ENCODE measurements around the gene C2orf69.

C2orf69 gene

DNA sequence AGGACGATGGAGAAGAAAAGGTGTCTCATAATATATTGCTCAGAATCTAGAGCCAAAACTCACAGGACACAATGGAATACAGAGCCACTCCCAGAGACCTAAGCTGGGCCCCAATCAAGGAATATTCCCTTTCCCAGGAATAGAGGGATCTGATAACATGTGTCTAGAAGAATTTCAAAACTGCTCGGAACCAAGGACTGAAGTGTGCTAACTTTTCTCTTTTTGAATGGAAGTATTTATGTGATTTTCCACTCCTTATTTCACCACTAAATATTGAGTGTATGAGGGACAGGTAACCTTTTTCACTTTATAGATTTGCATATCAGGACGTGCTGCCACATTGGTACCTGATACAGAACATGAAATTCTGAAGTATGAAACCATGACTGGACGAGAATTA is 9.2 kb upstream of the C2orf69 start:
- TF ChIP-seq, protein P1, sequence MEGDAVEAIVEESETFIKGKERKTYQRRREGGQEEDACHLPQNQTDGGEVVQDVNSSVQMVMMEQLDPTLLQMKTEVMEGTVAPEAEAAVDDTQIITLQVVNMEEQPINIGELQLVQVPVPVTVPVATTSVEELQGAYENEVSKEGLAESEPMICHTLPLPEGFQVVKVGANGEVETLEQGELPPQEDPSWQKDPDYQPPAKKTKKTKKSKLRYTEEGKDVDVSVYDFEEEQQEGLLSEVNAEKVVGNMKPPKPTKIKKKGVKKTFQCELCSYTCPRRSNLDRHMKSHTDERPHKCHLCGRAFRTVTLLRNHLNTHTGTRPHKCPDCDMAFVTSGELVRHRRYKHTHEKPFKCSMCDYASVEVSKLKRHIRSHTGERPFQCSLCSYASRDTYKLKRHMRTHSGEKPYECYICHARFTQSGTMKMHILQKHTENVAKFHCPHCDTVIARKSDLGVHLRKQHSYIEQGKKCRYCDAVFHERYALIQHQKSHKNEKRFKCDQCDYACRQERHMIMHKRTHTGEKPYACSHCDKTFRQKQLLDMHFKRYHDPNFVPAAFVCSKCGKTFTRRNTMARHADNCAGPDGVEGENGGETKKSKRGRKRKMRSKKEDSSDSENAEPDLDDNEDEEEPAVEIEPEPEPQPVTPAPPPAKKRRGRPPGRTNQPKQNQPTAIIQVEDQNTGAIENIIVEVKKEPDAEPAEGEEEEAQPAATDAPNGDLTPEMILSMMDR (IDR thresholded peaks at IDR 0.05; ENCODE audit: low read depth, low read length) = no peak

DNA sequence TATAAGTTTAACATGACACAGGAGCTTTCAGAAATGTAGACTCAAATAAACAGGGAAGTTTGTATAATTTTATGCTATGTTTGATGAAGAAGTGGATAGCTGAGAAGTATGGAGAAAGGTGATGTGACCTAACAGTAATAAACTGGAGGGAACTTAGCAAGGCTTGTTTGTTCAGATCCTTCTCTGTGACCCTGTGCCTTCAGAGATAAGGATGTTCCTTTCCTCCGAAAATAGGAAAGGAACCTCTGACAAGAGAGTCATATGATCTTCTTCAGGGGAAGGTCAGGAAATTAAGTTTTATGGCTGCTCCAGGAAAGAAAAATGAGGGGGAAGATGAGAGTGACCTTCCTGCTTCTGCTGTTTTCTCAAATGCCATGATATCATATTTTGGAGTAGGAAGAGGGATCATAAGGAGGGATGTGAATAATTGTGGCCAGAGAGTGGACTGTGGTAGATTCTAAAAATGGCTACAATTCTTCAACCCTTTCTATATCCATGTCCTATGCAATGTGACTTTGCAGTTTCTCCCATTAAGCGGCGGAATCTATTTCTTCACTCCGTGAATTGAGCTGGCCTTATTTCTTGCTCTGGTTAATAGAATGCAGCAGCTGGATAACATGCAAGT is 8.5 kb upstream of the C2orf69 start:
- TF ChIP-seq, protein P1 (IDR thresholded peaks at IDR 0.05; ENCODE audit: low read depth, low read length) = no peak
- no peak overlapping the region for H3K4me3 ChIP-seq (ENCODE audit: low read depth, low read length)

More for the DNA sequence above, 9.2 kb upstream of the C2orf69 start:
- H3K4me3 ChIP-seq (ENCODE audit: low read depth, low read length) = no peak overlapping the region

DNA sequence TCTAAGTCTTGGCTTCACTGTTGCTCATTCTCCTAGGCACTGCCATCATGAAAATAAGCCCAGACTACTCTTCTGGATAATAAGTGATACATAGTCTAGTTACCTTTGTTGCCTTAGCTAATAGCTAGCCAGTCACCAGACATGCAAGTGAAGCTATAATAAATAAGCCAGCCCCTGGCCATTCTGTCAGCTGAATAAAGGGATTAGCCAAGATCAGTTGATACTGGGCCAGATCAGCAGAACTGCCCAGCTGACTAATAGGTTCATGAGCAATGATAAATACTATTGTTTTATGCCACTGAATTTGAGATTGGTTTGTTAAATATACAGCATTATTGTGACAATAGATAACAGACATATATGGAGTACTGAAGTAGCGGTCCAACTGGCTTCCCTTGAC is 8.0 kb upstream of the C2orf69 start:
- H3K4me3 ChIP-seq (ENCODE audit: low read depth, low read length) = no peak overlapping the region
- TF ChIP-seq, protein P1 (IDR thresholded peaks at IDR 0.05; ENCODE audit: low read depth, low read length) = no peak

DNA sequence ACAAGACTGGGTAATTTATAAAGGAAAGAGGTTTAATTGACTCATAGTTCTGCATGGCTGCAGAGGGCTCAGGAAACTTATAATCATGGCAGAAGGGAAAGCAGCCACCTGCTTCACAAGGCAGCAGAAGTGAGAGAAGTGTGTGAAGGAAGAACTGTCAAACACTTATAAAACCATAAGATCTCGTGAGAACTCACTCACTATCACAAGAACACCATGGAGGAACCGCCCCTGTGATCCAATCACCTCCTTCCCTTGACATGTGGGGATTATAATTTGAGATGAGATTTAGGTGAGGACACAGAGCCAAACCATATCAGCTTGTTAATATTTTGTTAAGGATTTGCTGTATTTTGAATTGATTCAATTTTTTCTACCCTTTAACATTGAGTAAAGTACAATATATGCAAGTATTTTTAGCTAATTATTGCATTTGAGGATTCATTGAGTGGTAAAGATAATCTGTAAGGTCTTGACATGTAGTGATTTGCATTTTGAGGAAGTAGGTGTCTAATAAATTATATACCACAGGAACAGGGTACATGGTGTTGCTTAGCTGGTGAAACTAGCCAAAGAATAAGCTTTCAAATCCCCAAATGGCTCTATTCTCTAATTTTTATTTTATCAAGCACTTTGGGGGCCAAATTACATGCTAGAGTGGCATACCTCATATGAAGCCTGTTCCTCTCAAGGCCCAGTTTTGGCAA is 3.9 kb upstream of the C2orf69 start:
- no peak overlapping the region for H3K4me3 ChIP-seq (ENCODE audit: low read depth, low read length)
- TF ChIP-seq, protein P1 (IDR thresholded peaks at IDR 0.05; ENCODE audit: low read depth, low read length) = no peak

DNA sequence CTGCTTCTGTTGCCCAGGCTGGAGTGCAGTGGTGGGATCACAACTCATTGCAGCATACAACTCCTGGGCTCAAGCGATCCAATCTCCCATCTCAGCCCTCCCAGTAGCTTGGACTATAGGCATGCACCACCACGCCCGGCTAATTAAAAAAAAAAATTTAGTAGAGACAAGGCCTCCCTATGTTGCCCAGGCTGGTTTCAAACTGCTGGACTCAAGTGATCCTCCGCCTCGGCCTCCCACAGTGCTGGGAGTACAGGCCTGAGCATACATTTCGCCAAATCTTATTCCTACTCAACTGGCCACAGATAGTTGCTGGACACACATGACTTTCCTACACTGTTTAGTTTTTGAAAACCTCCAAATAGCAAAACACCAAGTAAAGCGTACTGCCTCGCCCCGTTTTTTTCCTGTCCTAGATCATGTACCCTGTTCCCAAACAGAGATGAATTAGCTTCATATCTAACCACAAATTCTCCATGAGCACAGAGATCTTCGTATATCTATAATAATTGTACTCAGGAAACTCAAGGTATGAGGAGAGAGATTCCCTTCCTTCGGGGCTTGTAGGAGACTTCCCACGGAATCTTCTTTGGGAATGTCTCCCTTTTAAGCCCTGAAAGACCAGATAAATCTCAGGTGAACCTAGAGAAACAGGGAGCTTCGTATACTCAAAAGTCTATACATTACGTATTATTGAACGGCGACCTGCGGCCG is 598 bp upstream of the C2orf69 start:
- TF ChIP-seq, protein P1 (IDR thresholded peaks at IDR 0.05; ENCODE audit: low read depth, low read length) = no peak
- peak overlapping the region; percentile 83 for H3K4me3 ChIP-seq (ENCODE audit: low read depth, low read length)

DNA sequence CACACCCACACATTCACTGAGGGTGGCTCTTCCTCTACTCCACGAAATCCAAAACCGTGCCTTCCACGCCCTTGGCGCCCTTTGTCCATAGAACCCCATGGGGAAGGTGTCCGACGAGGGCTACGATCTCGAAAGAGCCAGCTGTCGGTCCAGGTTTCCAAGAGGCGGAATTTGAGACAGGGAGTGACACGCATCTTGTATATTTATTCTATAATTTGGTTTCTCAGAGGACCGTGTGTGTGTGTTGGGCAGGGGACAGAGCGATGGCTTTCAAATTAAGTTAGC is 726 bp downstream of the C2orf69 start:
- H3K4me3 ChIP-seq (ENCODE audit: low read depth, low read length) = peak overlapping the region; percentile 83
- TF ChIP-seq, protein P1 (IDR thresholded peaks at IDR 0.05; ENCODE audit: low read depth, low read length) = no peak

DNA sequence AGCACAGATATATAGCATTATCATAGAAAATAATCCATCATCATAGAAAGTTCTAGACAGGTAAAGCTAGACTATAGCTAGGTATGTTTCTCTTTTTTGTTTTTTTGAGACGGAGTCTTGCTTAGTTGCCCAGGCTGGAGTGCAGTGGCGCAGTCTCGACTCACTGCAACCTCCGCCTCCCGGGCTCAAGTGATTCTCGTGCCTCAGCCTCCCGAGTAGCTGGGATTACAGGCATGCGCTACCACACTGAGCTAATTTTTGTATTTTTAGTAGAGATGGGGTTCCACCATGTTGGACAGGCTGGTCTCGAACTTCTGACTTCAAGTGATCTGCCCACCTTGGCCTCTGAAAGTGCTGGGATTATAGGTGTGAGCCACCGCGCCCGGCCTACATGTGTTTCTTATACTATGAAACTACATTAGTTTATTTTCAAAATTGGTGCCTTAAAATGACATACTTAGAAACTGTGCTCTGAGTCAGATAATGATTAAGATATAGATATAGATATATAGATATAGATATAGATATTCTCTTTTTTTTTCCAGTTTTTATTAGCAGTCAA is 1.5 kb downstream of the C2orf69 start:
- peak overlapping the region; percentile 83 for H3K4me3 ChIP-seq (ENCODE audit: low read depth, low read length)

All from WI38 (cell line).